Nephron progenitor cell (in vitro differentiated cells): ENCODE measurements around the gene NLRC5.

ENCODE experiments used
- DNase-seq: peaks from one replicate; pipeline ENCODE4 v3.0.0; 2021
- H3K27ac Mint-ChIP-seq: 2 replicates; pipeline ENCODE4 v1.8.0; 2021; ENCODE audit warnings: mild to moderate bottlenecking, moderate library complexity, mixed read lengths
- H3K27me3 Mint-ChIP-seq: 2 replicates; pipeline ENCODE4 v1.8.0; 2021; ENCODE audit warnings: mild to moderate bottlenecking, low read depth, mixed read lengths; ENCODE audit not compliant: poor library complexity
- H3K36me3 Mint-ChIP-seq: 2 replicates; pipeline ENCODE4 v1.8.0; 2021; ENCODE audit warnings: low read depth, mixed read lengths
- H3K4me1 Mint-ChIP-seq: 2 replicates; pipeline ENCODE4 v1.8.0; 2021; ENCODE audit warnings: mixed read lengths
- H3K4me3 Mint-ChIP-seq: 2 replicates; pipeline ENCODE4 v1.8.0; 2021; ENCODE audit warnings: mild to moderate bottlenecking, moderate library complexity, mixed read lengths
- H3K9me3 Mint-ChIP-seq: 2 replicates; pipeline ENCODE4 v1.8.0; 2021; ENCODE audit warnings: mild to moderate bottlenecking, moderate library complexity, mixed read lengths
- TF ChIP-seq, protein P1 (sequence below): fragments of 200-600 bp; sonication (generic); IDR thresholded peaks from 2 replicates; pipeline ENCODE4 v1.5.0; 2021; ENCODE audit warnings: antibody characterized with exemption

The NLRC5 gene

DNA sequence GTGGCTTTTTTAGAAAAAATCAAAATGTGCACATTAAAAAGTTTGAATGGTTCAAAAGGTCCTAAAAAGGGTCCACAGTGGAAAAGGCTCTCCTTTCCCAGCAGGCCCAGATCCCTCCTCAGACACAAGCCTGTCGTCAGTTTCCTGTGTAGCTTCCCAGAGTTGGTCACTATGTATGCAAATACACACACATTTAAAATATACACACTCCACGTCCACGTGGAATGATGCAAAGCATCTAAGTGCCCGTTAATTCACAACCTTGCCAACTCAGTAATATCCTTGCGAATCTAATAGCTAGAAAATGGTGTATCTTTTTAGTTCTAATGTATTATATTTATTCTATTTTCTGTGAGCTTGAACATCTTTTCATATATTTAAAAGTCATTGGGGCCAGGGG, 17.7 kb downstream of the NLRC5 start:
- no peak for DNase-seq
- H3K4me1 Mint-ChIP-seq = peaks cover 20% of the 10 kb centered on the region
- TF ChIP-seq, protein P1, sequence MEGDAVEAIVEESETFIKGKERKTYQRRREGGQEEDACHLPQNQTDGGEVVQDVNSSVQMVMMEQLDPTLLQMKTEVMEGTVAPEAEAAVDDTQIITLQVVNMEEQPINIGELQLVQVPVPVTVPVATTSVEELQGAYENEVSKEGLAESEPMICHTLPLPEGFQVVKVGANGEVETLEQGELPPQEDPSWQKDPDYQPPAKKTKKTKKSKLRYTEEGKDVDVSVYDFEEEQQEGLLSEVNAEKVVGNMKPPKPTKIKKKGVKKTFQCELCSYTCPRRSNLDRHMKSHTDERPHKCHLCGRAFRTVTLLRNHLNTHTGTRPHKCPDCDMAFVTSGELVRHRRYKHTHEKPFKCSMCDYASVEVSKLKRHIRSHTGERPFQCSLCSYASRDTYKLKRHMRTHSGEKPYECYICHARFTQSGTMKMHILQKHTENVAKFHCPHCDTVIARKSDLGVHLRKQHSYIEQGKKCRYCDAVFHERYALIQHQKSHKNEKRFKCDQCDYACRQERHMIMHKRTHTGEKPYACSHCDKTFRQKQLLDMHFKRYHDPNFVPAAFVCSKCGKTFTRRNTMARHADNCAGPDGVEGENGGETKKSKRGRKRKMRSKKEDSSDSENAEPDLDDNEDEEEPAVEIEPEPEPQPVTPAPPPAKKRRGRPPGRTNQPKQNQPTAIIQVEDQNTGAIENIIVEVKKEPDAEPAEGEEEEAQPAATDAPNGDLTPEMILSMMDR = no peak

DNA sequence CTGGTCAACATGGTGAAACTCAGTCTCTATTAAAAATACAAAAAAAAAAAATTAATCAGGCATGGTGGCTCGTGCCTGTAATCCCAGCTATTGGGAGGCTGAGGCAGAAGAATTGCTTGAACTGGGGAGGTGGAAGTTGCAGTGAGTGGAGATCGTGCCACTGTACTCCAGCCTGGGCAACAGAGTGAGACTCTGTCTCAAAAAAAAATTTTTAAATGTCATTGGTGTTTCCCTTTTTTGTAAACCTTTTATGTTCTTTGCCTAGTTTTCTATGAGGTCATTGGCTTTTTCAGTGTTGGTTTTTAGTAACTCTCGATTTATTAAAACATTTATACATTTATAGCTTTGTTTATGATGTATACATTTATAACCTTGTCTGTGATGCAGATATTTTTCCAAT, 18.2 kb downstream of the NLRC5 start:
- H3K27me3 Mint-ChIP-seq = peaks cover 16% of the 10 kb centered on the region
- TF ChIP-seq, protein P1 = no peak
- no peak for DNase-seq
- no peak overlapping the region for H3K4me3 Mint-ChIP-seq
- no peak overlapping the region for H3K27ac Mint-ChIP-seq
- no peaks in the 10 kb centered on the region for H3K9me3 Mint-ChIP-seq
- peaks cover 20% of the 10 kb centered on the region for H3K4me1 Mint-ChIP-seq
- H3K36me3 Mint-ChIP-seq = no peaks in the 10 kb centered on the region

More for the DNA sequence above, 17.7 kb downstream of the NLRC5 start:
- peaks cover 13% of the 10 kb centered on the region for H3K27me3 Mint-ChIP-seq
- H3K27ac Mint-ChIP-seq = no peak overlapping the region
- H3K9me3 Mint-ChIP-seq = no peaks in the 10 kb centered on the region
- no peaks in the 10 kb centered on the region for H3K36me3 Mint-ChIP-seq
- H3K4me3 Mint-ChIP-seq = no peak overlapping the region

DNA sequence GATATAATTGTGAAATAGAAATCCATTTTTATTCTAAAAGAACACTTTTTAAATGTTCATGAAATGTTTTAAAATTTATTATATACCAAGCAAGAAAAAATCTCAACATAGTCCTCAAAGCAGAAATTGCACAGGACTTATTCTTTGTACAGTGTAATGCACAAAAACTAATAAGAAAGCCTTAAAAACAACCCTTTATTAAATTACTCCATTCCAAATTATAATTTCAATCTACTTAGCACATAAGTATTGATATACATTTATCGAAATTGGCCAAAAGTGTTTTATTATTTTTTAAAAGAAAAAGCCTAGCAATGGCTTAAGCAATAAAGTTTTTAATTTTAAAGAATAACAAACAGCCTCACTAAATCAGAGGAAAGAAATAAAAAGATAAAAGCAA, 19.1 kb downstream of the NLRC5 start:
- no peak for DNase-seq
- no peak overlapping the region for H3K4me3 Mint-ChIP-seq
- H3K27ac Mint-ChIP-seq = no peak overlapping the region
- H3K4me1 Mint-ChIP-seq = peaks cover 17% of the 10 kb centered on the region
- TF ChIP-seq, protein P1 = no peak
- H3K36me3 Mint-ChIP-seq = no peaks in the 10 kb centered on the region
- H3K9me3 Mint-ChIP-seq = no peaks in the 10 kb centered on the region
- peaks cover 13% of the 10 kb centered on the region for H3K27me3 Mint-ChIP-seq

DNA sequence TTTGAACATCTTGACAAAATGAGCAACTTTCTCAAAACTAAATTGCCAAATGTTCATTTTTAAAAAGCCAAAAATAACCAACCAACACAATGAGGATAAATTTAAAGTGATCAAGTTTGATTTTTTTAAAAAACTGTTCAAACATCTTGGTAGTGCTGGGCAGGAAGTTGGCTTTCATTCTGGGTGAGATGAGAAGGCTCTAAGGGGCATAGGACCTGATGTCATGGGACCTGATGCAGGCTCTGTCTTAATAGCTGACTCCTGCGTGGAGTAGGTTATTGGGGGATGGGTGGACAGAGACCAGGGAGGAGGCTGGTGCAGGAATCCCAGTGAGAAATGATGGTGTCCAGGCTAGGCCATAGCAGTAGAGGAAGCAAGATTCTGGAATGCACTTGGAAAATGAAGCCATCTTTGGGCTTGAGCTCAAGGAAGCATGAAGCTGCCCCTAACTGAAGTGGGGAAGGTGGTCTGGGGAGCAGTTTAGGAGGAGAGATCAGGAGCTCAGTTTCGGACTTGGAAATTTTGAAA, 20.4 kb downstream of the NLRC5 start:
- Mint-ChIP-seq H3K9me3 (no peaks in the 10 kb centered on the region), H3K27ac (no peak overlapping the region), H3K36me3 (no peaks in the 10 kb centered on the region), H3K27me3 (peaks cover 8% of the 10 kb centered on the region), H3K4me3 (no peak overlapping the region), H3K4me1 (peaks cover 4% of the 10 kb centered on the region)
- TF ChIP-seq, protein P1 = no peak
- DNase-seq = no peak

DNA sequence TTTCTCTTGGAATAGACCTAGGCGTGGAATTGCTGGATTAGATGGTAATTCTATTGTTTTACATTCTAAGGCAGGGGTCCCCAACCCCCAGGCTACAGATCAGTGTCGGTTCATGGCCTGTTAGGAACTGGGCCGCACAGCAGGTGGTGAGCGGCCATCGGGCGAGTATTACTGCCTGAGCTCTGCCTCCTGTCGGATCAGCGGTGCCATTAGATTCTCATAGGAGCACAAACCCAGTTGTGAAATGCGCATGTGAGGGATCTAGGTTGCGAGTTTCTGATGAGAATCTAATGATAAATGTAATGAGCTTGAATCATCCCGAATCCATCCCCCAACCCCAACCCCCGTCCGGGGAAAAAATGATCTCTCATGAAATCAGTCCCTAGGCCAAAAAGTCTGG, 23.0 kb downstream of the NLRC5 start:
- DNase-seq = no peak
- no peaks in the 10 kb centered on the region for H3K36me3 Mint-ChIP-seq
- peaks cover 4% of the 10 kb centered on the region for H3K27me3 Mint-ChIP-seq
- H3K27ac Mint-ChIP-seq = no peak overlapping the region
- H3K4me1 Mint-ChIP-seq = no peaks in the 10 kb centered on the region
- H3K9me3 Mint-ChIP-seq = no peaks in the 10 kb centered on the region
- no peak overlapping the region for H3K4me3 Mint-ChIP-seq
- TF ChIP-seq, protein P1 = no peak

DNA sequence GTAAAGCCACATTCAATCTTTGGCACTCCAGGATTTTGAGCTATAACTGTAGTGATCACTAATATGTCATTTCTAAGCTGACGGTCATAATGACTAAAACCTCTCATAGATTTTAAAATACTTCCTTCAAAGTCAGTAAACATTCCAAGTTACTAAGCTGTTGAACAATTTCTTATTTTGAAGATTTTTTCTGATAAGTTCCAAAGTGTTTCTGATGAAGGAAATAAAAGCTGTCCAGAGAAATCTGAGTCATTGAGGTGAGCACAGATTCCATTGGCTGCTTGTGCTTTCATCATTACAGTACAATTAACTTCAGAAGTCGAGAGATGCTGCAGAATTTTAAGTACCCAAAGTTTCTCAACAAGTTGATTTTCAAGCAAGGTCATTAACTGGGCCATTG, 23.9 kb downstream of the NLRC5 start:
- Mint-ChIP-seq H3K27me3 (peaks cover 4% of the 10 kb centered on the region), H3K4me3 (no peak overlapping the region), H3K27ac (no peak overlapping the region), H3K4me1 (no peaks in the 10 kb centered on the region), H3K36me3 (no peaks in the 10 kb centered on the region), H3K9me3 (no peaks in the 10 kb centered on the region)
- no peak for DNase-seq
- TF ChIP-seq, protein P1 = no peak
